Measurements from ENCODE around the gene HOXB6.

Gene HOXB6

DNA sequence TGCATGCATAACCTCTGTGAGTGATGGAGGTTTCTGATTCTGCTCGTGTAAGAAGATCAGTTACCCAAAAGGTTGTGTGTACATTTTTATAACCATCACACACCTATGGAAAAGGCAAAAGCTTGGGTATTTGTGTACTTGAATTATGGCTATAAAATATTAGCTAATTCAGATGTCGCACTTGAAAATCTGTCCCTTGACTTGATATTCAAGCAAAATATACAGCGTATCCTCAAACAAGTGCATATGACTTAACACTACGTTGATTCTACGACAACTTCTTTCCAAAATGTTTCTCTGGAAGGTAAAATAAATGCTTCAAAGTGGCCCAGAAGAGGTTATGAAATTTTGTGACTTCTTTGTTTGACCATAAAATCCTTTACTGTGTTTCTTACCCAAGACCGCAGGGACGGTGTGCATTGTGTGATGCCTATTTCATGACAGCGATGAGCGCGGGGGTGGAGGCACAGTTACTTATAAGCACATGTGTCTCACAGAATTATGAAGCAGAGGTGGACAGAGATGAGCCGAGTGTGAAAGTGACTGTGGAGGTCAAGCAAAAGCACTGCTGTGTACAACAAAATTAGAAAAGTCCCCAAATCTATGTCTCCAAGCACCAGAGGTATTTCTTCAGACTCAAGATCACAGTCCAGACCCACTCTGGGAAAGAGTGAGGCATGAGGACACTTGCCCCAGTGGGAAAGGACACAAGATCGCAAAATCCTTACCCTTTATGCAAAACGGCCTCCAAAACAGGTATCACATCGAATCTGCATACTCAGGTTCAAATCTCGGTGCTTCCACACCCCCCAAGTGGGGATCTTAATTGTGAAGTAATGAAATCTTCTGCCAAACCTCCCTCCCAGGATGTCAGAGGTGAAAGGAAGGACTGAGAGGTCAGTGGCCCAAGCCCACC lies 25.5 kb upstream of the HOXB6 start:
- H3K36me3 Mint-ChIP-seq = no peaks in the 10 kb centered on the region
- peaks cover 100% of the 10 kb centered on the region for H3K27me3 Mint-ChIP-seq
- no peak overlapping the region for H3K27ac Mint-ChIP-seq
- H3K4me1 Mint-ChIP-seq = peaks cover 20% of the 10 kb centered on the region
- H3K9me3 Mint-ChIP-seq = no peaks in the 10 kb centered on the region
- H3K4me3 Mint-ChIP-seq = no peak overlapping the region
- DNase-seq = no peak
- CTCF ChIA-PET = no interaction called here

- Mint-ChIP-seq H3K36me3 (no peaks in the 10 kb centered on the region), H3K27me3 (peaks cover 100% of the 10 kb centered on the region), H3K27ac (no peak overlapping the region), H3K9me3 (no peaks in the 10 kb centered on the region), H3K4me3 (no peak overlapping the region), H3K4me1 (peaks cover 20% of the 10 kb centered on the region)
- DNase-seq = no peak
- CTCF ChIA-PET = interaction anchor here (1.2 kb wide), 1 partner anchor 18 kb away, joined by 4 read pairs; no protein-coding TSS in a partner anchor
Measured at GRCh38 chr17:48629411-48629759, 24.6 kb upstream of the HOXB6 start.

- Mint-ChIP-seq H3K36me3 (no peaks in the 10 kb centered on the region), H3K4me3 (no peak overlapping the region), H3K27ac (no peak overlapping the region), H3K9me3 (no peaks in the 10 kb centered on the region), H3K27me3 (peaks cover 100% of the 10 kb centered on the region), H3K4me1 (peaks cover 23% of the 10 kb centered on the region)
- no peak for DNase-seq
- CTCF ChIA-PET = interaction anchor here (1.2 kb wide), 1 partner anchor 19 kb away, joined by 4 read pairs; no protein-coding TSS in a partner anchor
Measured at GRCh38 chr17:48628649-48629410, 24.0 kb upstream of the HOXB6 start.

GRCh38 chr17:48627623-48628521 lies 23.1 kb upstream of the HOXB6 start:
- no peak overlapping the region for H3K27ac Mint-ChIP-seq
- CTCF ChIA-PET = interaction anchor here (0.7 kb wide), 1 partner anchor 9 kb away, joined by 3 read pairs; no protein-coding TSS in a partner anchor
- DNase-seq = no peak
- H3K4me1 Mint-ChIP-seq = peaks cover 19% of the 10 kb centered on the region
- no peaks in the 10 kb centered on the region for H3K9me3 Mint-ChIP-seq
- peaks cover 100% of the 10 kb centered on the region for H3K27me3 Mint-ChIP-seq
- no peak overlapping the region for H3K4me3 Mint-ChIP-seq
- H3K36me3 Mint-ChIP-seq = no peaks in the 10 kb centered on the region

GRCh38 chr17:48627118-48627597 lies 22.4 kb upstream of the HOXB6 start:
- no peak for DNase-seq
- Mint-ChIP-seq H3K9me3 (no peaks in the 10 kb centered on the region), H3K27me3 (peaks cover 100% of the 10 kb centered on the region), H3K4me3 (no peak overlapping the region), H3K36me3 (no peaks in the 10 kb centered on the region), H3K27ac (no peak overlapping the region), H3K4me1 (peaks cover 17% of the 10 kb centered on the region)
- CTCF ChIA-PET = interaction anchor here (0.7 to 2.5 kb wide), 4 partner anchors 8 to 124 kb away, joined by 3 to 13 read pairs (median 8); partner anchors contain the start of gene HOXB8

DNA sequence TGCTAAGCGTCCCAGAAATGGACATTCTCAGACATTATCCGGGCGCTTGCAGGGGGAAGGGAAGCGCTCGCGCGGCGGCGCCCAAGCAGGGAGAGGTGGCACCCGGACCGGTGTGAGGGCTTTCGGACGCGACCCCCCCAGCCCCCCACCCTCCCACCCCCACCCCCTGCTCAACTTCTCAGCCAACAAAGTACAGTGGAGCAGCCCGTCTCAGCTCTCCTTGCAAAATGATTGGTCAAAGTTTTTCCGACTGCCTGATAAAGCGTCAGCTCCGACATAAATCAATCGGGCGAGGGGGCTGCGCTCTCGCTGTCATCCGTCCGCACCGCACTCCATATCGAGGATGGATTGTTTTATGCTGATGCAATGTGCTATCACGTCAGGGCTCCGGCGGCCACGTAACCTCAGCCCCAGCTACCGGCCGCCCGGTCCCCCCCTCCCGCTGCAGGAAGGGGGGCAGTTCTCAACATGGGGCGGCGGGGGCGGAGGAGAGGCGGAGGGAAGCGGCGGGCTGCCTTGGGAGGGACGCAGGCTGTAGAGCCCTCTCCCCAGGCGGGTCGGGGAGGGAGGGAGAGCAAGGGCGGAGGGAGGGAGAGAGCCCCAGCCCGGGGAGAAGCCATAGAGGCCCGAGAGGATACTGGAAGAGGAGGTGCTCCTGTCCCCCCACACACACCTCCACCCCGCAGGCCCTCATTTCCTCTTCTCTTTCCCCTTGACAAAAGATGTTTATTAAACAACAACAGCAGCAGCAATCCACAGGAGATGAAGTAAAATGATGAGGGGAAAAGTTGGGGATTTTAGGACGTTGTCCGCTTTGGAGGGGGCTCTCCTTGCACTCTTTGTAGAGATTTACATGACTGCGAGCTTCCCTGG lies 21.7 kb upstream of the HOXB6 start, which contains the start of gene HOXB9:
HOXB9 (minus strand) TSS at position 114 of the 873 bp plus-strand sequence; CDS start at position 25, 89 bp downstream.
- Mint-ChIP-seq H3K4me3 (peak within 1 kb of the TSS; percentile 64), H3K4me1 (peaks cover 17% of the 10 kb centered on the region), H3K36me3 (no peaks in the 10 kb centered on the region), H3K27me3 (peaks cover 100% of the 10 kb centered on the region), H3K9me3 (no peaks in the 10 kb centered on the region), H3K27ac (no peak within 1 kb of the TSS)
- CTCF ChIA-PET = interaction anchor here (1.7 to 2.5 kb wide), 3 partner anchors 10 to 125 kb away, joined by 4 to 13 read pairs (median 11); partner anchors contain the start of gene HOXB8
- DNase-seq = peak; percentile 47

- Mint-ChIP-seq H3K4me1 (peaks cover 17% of the 10 kb centered on the region), H3K4me3 (peak overlapping the region; percentile 64), H3K36me3 (no peaks in the 10 kb centered on the region), H3K9me3 (no peaks in the 10 kb centered on the region), H3K27me3 (peaks cover 100% of the 10 kb centered on the region), H3K27ac (no peak overlapping the region)
- CTCF ChIA-PET = interaction anchor here (1.0 to 2.5 kb wide), 5 partner anchors 11 to 126 kb away, joined by 3 to 13 read pairs (median 4); partner anchors contain the start of gene HOXB8
- peak; percentile 49 for DNase-seq
Measured at GRCh38 chr17:48625495-48626244, 20.9 kb upstream of the HOXB6 start.

DNA sequence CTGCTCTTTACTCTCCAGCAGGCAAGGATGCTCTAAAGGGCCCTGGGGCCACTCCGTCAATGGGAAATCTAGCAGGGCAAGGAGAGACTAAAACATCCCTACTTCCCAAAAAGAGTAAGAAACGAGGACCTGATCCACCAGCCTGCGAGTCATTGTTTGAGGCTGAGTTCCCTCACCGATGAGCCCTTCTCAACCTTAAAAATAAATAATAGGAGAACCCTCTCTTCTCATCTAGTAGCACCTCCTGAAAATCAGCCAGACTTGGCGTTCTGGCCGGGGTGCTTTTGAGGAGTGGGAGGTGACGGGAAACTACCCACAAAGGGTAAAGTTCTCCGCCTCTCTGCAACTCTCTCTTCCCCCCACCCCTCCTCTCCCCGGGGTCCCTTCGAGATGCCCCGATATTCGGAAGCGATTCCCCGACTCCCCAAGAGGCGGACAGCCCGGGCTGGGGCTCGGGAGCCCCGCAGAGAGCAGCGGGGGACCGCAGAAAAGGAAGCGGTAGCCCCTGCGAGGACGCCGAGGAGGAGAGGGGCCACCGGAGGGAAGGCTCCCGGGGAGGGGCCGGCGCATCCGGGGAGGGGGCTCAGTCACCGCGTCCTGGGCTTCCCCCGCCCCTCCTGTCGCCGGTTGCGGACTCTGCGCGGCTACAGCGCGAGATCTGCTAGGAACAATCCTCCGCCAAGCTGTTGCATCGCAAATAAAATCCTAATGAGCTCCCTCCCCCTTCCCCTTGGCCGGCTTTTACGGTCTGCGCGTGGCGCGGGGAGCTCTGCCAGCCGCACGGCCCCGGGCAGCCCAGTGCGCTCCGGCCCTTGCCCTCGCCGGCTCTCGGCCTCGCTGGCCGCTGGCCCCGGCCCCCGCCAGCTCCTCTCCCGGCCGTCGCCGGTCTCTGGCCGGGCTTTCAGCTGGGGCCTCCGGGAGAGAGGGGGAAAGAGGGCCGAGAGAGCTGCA lies 20.0 kb upstream of the HOXB6 start:
- CTCF ChIA-PET = interaction anchor here (0.7 to 2.5 kb wide), 6 partner anchors 10 to 127 kb away, joined by 3 to 13 read pairs (median 4); partner anchors contain the start of gene HOXB8
- H3K4me3 Mint-ChIP-seq = no peak overlapping the region
- H3K4me1 Mint-ChIP-seq = peaks cover 17% of the 10 kb centered on the region
- peaks cover 100% of the 10 kb centered on the region for H3K27me3 Mint-ChIP-seq
- H3K9me3 Mint-ChIP-seq = no peaks in the 10 kb centered on the region
- no peak overlapping the region for H3K27ac Mint-ChIP-seq
- peak; percentile 41 for DNase-seq
- no peaks in the 10 kb centered on the region for H3K36me3 Mint-ChIP-seq

GRCh38 chr17:48624118-48624517 lies 19.3 kb upstream of the HOXB6 start:
- Mint-ChIP-seq H3K27ac (no peak overlapping the region), H3K36me3 (no peaks in the 10 kb centered on the region), H3K4me1 (peaks cover 22% of the 10 kb centered on the region), H3K27me3 (peaks cover 100% of the 10 kb centered on the region), H3K4me3 (no peak overlapping the region), H3K9me3 (no peaks in the 10 kb centered on the region)
- DNase-seq = no peak
- CTCF ChIA-PET = interaction anchor here (0.7 to 2.8 kb wide), 3 partner anchors 13 to 54 kb away, joined by 3 to 12 read pairs (median 3); no protein-coding TSS in a partner anchor

DNA sequence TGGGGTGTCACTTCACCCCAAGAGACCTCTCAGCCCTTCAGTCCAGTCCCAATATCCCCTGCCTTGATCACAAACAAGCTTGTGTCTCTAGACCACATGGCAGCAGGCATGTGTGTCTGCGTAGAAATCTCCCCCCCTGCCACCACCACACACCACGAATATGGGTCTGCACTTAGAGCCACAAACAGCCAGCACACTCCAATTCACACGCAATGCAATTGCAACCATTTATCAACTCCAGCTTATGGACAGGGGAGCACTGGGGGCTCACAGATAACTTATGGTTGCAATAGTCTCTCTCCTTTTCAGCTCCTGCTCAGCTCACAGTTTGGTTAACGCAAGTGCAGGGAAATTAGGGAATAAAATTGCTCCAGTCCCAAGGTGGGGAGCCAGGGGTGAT lies 18.8 kb upstream of the HOXB6 start:
- Mint-ChIP-seq H3K9me3 (no peaks in the 10 kb centered on the region), H3K27me3 (peaks cover 100% of the 10 kb centered on the region), H3K36me3 (peaks cover under 1% of the 10 kb centered on the region), H3K4me1 (peaks cover 28% of the 10 kb centered on the region), H3K27ac (no peak overlapping the region), H3K4me3 (no peak overlapping the region)
- DNase-seq = no peak
- CTCF ChIA-PET = interaction anchor here (1.1 to 2.8 kb wide), 2 partner anchors 13 to 55 kb away, joined by 3 to 12 read pairs; no protein-coding TSS in a partner anchor

GRCh38 chr17:48622857-48623256 lies 18.1 kb upstream of the HOXB6 start:
- H3K9me3 Mint-ChIP-seq = no peaks in the 10 kb centered on the region
- H3K4me1 Mint-ChIP-seq = peaks cover 34% of the 10 kb centered on the region
- CTCF ChIA-PET = interaction anchor here (0.5 to 2.8 kb wide), 5 partner anchors 10 to 102 kb away, joined by 3 to 12 read pairs (median 5); no protein-coding TSS in a partner anchor

More at GRCh38 chr17:48622857-48623256, 18.1 kb upstream of the HOXB6 start:
- no peak for DNase-seq
- Mint-ChIP-seq H3K4me3 (no peak overlapping the region), H3K36me3 (peaks cover 1% of the 10 kb centered on the region), H3K27me3 (peaks cover 100% of the 10 kb centered on the region), H3K27ac (no peak overlapping the region)
